GM19468 (cell line): Measurements from ENCODE around the gene ACBD3.

Experiments
- ATAC-seq: cut with Tn5 transposase; IDR thresholded peaks from one replicate; pipeline ENCODE4 v1.9.1; 2021; ENCODE audit warnings: mild to moderate bottlenecking, moderate library complexity, moderate number of reproducible peaks; ENCODE audit not compliant: unreplicated experiment; ENCODE audit errors: extremely low read depth

Gene ACBD3

DNA sequence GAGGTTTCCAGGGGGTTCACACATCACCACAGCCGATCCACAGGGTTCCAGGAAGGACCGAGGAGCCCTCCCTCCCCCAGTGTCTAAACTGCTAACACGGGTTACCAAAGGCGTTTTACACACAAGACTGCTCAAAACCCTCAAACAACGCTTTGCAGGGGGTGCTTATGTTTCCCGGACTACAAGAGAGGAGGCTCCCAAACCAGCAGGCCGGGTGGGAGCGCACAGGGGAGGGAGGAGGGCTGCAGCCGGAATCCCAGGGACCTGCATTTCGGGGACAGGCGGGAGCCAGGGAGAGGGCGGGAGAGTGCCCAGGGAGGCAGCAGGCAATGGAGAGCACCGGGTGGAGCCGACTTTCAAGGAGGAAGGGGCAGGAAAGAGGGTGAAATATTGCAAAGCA lies 50.8 kb downstream of the ACBD3 start:
- ATAC-seq = no peak

DNA sequence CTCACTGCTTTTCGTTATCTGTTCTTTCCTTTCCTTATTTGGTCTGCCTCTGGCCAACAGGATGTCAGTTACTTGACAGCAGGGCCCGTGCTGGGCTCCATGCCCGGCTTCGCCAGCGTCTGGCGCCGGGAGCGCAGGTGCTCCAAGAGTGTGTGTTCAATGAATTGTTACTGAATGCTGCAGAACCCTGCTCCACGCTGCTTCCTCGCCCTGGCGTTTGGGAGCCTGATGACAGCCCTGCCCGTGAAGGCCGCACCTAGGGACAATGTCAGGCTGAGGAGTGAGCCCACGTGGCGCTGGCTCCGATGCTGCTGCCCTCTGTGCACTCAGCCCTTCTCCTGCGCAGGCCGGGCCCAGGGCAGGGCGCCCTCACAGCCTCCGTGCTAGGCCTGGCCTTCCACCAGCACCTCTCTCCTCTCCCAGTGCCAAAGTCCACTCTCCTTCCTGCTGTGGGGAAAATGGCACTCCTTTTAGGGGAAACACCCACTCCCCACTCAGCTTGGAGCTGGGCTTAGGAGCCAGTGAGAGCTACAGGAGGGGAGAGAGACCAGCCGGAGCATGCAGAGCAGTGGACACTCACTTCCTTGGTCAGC lies 51.4 kb downstream of the ACBD3 start:
- ATAC-seq = no peak

- ATAC-seq = no peak
Measured at GRCh38 chr1:226134170-226135058, 52.1 kb downstream of the ACBD3 start.

- ATAC-seq = no peak
Measured at GRCh38 chr1:226133504-226134123, 52.9 kb downstream of the ACBD3 start.

DNA sequence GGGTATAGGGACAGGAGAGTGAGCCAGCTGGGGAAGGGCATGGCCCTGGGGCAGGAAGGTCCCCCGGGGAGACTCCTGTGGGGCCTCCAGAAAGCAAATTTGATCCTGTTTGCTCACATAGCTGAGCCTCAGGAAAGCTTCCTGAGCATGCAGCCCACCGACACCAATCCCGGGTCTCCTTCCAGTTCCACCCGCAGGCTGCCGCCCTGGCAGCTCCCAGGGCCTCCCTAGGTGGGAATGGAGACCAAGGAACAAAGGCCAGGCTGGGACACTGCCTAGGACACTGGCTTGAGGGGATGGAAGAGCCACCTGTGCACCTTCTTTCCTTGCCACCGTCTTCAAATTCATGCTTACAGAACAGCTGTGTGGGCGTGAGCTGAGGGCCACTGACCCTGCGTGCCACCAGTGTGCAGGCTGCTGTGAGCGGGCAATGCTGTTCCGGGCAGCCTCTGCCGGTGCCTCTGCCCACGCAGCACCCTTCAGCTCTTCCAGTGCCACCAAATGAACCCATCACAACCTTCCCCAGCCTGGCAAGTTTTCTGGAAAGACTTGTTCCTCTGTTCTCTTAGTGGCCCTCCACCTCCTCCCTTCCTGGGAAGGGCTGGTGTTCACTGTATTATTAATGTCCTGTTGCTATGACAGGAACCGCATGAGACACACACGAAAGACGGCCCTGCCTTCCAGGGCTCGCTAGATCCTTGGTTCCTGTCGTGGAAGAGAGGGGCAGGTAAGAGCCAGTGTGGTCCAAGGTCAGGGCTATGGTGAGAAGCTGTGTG lies 53.6 kb downstream of the ACBD3 start:
- ATAC-seq = peak; percentile 34

DNA sequence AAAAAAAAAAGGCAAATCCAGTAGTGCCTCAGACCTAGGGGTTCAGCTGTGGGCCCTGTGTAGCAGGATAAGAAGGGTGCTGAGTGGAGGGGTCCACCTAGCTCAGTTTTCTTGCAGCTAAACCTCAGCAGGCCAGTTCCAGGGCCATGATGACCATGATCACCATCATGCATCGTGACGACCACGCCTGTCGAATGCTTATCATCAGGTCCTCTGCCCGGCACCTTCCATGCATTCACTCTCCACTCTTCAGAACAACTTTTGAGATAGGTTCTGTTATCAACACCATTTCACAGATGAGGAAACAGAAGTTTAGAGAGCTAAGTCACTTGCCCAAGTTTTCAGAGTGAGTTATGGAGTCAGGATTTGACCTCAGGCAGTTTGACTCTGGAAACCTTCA lies 54.9 kb downstream of the ACBD3 start:
- no peak for ATAC-seq

- ATAC-seq = no peak
Measured at GRCh38 chr1:226129230-226129629, 57.3 kb downstream of the ACBD3 start.

- ATAC-seq = no peak
Measured at GRCh38 chr1:226128487-226129075, 58.0 kb downstream of the ACBD3 start.

GRCh38 chr1:226126824-226127569 lies 59.5 kb downstream of the ACBD3 start:
- ATAC-seq = no peak

- ATAC-seq = no peak
Measured at GRCh38 chr1:226125831-226126230, 60.7 kb downstream of the ACBD3 start.

DNA sequence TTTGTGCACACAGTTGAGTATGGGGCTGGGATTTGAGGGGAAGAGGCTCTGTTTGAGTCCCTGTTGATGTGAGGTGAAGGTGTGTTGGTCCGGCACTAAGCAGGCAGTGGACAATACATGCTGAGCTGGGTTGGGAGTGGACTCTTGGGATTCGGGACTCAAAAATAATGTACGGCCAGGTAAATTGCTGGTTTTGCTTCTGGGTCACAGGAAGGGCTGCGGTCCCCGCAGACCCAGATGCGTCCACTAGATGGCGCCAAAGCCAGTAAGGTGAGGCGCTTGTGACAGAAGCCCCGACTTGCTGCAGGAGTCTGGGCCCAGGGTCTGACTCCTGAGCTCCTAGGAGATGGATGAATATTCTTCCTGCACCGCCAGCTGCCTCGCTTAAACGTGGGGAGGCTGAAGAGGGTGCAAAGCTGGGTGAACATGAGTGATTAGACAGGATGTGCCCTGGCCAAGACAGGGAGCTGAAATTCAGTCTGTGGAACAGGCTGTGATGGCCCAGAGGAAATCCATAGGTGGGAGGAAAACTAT lies 61.4 kb downstream of the ACBD3 start:
- no peak for ATAC-seq

GRCh38 chr1:226123591-226124471 lies 62.7 kb downstream of the ACBD3 start:
- ATAC-seq = no peak

GRCh38 chr1:226123212-226123560 lies 63.4 kb downstream of the ACBD3 start:
- ATAC-seq = no peak

DNA sequence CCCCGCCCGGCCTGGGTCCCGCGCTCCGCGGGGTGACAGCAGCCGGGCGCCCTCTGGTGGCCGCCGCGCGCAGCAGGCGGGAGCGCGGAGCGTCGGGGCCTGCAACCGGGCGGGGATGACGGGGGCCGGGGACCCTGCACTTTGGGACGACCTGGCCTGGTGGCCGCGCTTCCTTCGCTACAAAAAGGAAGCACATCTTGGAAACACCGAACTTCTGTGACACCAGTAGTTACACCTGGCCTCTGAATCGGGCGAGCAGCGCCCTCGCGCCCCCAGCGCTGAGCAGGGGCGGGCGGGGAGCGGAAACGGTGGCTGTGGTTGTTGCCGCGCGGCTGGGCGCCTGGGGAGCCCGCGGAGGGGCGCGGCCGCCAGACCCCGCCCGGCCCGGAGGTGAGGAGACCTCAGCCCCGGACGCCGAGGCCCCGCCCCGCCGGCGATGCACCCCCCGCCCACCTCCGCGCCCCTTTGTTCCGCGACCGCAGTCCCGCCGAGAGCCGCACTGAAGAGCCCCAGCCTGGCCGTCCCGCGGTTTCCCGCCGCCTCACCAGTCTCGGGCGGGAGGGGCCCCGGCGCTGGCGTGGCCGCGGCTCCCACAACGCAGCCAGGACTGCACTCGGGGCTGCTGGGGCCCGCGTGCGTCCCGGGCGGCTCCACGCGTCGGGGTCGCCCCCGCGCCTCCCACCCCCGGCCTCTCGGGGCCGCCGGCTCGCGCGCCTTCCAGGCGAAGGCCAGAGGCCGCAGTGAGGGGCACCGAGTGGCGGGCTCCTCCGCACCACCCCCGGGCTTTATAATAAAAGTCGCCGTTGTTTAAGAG lies 64.7 kb downstream of the ACBD3 start:
- peak; percentile 53 for ATAC-seq

- ATAC-seq = no peak
Measured at GRCh38 chr1:226121049-226121586, 65.4 kb downstream of the ACBD3 start.

GRCh38 chr1:226120398-226120797 lies 66.1 kb downstream of the ACBD3 start:
- ATAC-seq = no peak

GRCh38 chr1:226119169-226119568 lies 67.4 kb downstream of the ACBD3 start:
- no peak for ATAC-seq
